ENCODE results near the gene CDH8.

DNA sequence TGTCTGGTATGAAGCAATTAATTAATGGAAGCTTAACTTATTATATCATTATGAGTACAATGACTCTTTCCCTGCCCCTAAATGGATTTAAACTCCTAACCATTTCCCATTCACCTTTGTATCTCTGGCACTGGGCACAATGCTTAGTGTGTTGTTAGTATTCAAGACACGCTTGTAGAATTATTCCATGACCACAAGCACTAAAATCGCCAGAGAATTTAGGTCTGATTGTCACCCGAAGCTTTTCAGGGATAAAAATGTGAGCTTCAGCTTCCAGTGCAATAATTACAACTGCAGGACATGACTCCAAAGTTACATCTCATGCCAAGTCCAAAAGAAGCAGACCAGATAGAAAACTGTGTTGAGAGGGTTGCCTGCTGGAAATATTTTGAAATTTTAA, 101.6 kb downstream of the CDH8 start:
- TF ChIP-seq CTCF (IDR thresholded peaks at IDR 0.05) (no peak), EZH2 (IDR thresholded peaks at IDR 0.05) (no peak), EZH2phosphoT487 (IDR thresholded peaks at IDR 0.05) (no peak)

All from neural progenitor cell (in vitro differentiated cells).